GM19372 (cell line): Measurements from ENCODE around the gene VANGL1.

Source experiments
- ATAC-seq: cut with Tn5 transposase; IDR thresholded peaks from one replicate; pipeline ENCODE4 v1.9.1; 2021; ENCODE audit warnings: mild to moderate bottlenecking, low read depth, moderate library complexity; ENCODE audit not compliant: unreplicated experiment

The VANGL1 gene

DNA sequence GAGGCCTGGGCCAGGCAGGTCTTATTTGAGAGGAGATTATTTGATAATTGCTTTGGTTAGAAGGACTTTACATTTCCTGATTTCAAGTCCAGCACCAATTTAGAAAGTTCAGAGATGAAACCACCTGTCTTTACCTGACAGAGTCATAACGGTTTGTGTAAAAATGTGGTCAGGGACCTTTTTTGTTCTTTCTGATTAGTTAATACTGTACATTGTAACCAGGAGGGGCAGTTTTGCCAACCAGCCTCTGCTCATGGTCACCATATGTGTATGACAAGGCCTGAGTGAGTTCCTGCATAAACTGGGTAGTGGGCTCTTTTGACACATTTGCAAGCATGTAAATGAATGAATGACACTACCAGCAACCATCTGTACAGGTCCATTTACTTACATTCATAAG is 55.8 kb downstream of the VANGL1 start:
- no peak for ATAC-seq

DNA sequence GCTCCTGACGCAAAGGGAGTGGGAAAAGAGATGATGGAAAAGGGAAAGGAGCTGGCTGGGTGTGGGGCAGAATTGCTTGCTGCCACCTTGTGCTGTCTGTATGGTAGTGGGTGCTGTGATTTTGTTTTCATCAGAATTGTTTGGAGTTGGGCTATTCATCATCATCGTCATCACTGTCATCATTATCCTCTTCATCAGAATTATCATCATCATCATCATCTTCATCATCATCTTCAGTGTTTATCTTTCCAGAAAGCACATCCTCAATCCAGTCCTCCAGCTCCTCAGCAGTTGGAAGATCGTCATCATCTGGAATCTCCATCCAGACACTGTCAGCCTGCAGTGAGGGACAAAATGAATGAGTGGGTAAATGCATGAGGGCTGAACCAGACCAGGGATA is 59.3 kb downstream of the VANGL1 start:
- no peak for ATAC-seq

DNA sequence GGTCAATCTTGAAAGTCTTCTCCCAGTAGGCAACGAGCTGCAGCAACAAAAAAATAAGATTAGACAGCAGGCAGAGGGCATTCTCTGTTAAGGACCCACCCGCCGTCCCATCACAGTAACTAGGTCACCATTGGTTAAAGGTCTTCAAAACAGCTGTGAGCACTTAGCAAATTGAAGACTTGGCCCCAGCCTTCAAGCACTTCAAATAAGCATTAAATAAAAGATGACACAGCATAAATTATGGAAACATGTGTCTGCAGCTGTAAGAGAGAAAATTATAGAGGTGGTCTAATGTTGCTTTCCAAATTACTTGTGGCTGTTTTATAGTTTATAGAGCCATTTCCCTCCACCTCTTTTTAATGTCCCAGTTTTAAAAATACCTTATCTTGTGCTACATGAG is 61.2 kb downstream of the VANGL1 start:
- ATAC-seq, result no peak

DNA sequence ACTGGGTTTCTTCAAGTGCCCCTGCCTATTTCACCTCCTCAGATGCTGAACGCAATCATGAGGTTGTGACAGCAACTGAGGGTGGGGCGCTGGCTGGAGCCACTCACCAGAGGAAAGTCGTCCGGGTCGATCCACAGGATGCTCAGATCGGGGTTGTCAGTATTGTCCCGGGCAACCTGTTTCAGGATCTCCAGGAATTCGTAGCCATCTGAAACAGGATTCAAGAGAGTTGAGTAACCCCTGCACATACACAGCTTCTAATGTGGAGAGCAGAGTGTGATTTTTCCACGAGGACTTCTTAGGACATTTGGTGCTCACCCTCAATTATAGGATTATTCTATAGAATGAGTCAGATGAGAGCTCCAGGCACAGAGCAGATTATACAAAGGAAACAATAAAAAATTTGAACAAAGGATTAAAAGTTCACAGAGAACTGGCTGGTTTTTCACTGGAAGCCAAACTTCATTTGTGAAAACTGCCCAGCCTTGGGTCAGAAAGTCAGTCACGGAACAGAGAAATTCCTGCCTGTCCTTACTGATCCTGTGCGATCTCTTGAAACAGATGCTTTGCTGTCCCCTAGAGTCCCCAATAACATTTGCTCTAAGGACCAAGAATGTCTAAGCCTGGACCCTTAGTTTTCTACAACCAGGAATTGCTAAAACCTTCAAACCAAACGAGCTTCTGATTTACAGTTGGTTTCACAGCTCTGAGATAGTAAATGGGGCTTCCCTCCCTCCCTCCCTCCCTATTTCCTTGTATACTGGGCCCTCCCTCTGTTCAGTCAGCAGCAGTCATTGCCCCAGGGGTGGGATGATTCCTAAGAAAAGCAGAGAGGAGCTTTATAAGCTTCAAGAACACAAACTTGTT is 63.5 kb downstream of the VANGL1 start:
- ATAC-seq, result no peak

DNA sequence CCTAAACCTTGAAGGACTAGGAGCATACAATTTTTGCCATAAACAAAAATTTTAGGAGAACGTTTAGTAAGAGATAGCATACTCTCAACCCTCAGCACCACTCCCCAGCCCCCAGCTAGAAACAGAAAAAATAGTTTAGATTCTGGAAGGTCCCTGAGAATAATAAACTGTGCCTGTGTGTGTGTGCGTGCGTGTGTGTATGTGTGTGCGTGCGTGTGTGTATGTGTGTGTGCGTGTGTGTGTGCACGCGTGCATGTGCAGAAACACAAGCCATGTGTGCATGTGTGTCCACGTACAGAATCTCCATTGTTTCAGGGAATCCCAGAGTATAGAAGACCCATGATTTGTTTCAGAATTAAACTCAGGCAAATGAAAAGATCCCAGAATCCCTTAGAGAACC is 64.2 kb downstream of the VANGL1 start:
- no peak for ATAC-seq

- no peak for ATAC-seq
Observed at GRCh38 chr1:115706587-115707425, 65.0 kb downstream of the VANGL1 start.

DNA sequence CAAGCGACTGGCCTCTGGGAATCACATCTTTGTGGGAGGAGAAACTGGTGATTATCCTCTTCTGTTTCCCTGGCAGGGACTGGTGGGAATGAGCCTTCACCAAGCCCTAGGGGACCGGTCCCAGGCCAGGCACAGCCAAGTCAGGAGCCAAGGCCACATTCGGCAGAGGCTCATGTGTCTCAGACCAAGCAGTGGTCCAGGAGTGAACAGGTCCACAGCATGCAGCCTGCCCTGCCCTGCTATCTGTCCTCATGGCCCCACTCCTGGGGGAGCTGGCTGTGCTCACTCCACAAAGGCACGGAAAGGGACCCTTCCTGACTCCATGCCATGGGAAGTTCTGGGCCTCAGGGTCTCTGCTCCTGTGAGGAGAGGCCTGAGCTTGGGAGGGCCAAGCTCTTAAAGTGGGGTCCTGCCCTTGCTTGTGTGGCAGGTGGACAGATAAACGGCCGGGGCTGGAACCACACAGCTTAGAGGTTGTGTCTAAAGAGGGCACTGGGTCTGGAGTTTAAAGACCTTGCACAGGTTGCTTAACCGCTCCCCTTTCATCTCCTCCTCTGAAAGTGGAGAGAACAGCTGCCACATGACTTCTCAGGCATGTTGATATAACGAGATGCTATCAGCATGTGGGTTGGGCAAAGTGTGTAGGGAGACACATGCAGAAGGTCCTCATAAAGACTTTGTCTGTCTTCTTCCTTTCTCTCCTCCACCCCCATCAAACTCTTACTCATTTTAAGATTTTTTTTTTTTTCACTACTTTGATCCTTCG is 69.3 kb downstream of the VANGL1 start:
- ATAC-seq, result no peak

DNA sequence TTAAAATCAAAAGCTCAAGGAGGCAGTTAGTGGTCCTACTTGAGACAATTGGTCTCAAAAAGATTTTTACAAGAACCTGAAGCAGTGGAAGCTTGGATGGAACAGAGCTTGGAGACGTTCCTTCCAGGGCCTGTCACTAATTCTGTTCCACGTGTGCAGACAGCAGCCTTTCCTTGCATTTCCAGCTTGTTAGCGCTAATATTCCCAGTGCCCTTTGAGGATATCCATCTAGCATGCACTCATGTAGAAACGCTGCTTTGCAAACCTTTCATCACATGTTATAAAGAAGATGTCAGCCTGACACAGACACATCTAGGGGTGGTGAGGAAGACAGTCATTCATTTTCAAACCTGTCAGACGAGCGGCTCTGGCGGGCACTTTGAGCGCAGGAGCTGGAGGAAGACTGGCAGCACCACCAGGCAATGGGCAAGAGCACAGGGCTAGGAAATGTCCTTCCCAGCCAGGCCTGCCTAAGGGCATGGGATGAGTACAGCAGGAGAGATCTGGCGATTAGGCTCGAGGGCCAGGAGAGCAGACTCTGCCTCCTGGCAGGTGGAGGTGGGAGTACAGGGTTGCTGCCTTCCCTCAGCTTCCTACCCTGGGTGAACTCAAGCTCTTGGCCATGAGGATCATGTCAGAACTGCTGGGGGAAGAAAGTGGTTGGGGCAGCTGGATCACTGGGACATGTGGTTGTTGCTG is 71.3 kb downstream of the VANGL1 start:
- no peak for ATAC-seq

GRCh38 chr1:115713906-115714305 is 72.1 kb downstream of the VANGL1 start:
- ATAC-seq, result no peak

DNA sequence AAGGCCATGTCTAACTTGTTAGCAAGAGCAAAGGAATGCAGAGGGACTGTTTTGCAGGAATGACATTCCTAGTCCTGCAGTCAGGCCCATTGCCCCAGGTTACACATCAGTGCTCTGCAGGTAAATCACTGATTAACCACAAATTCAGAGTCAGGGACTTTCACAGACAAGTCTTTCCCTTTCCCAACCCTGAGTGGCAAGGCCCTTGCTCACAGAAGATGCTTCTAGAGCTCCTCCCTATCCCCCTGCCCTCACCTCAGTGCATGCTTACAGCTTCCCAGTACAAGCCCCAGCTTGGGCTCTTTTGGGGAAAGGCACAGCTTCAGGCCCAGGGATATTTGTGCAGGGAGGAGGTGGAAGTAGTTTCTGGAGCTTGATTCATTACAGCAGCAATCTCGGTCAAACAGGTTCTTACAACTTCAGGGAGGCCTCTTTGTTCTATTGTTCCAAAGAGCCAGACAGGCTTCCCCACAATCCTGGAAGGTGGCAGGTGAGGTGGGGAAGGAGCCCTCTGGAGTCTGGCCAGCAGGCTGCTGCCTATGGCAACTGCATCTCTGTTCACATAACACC is 72.9 kb downstream of the VANGL1 start:
- no peak for ATAC-seq

DNA sequence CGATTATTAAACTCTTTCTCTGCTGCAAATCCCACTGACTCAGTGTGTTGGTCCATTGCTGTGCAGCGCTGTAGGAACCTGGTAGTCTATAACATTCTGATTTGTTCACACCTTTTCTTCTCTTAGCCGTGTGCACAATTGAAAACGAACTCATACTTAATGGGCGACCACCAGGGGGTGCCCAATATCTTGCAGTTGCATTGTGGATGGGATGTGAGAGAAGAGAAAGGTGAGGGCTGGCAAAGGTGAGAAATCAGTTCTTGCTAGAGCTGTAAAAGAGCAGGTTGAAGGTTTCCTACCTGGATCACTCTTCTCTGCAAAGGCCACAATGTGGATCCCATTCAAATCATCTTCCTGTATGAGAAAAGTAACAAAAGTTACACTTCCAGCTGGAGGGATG is 75.8 kb downstream of the VANGL1 start:
- ATAC-seq, result no peak

DNA sequence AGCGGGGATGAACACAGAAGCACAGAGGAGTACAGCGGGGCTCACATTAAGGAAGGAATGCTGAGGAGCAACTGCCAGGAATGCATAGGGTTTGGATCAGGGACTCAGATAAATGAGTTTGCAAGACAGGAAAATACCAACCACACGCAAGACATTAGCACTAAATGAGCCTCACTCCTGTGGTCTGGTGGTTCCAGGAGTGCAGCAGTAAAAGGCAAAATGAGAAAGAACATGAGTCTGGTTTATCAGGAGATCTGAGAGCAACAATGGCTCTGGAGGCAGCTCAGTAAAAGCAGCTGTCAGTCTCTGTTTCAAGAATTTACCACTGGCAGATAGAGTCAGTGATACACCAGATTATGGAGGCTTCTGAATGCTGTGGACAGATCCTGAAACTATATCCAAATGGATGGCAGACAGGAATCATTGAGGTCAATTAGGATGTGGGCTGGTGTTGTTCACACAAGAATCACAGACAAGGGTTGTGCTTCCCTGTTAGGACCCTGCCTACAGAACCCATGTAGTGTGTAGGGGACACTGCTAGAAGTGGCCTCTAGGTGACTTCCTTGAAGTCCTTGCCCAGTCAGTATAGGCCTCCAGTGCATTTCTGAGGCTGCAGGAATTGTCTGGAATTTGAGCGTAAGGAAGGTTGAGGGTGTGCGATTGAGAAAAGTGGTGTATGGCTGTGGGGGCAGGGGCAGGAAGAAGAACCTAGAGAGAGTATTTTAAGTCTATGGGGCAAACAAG is 76.4 kb downstream of the VANGL1 start:
- ATAC-seq, result no peak

DNA sequence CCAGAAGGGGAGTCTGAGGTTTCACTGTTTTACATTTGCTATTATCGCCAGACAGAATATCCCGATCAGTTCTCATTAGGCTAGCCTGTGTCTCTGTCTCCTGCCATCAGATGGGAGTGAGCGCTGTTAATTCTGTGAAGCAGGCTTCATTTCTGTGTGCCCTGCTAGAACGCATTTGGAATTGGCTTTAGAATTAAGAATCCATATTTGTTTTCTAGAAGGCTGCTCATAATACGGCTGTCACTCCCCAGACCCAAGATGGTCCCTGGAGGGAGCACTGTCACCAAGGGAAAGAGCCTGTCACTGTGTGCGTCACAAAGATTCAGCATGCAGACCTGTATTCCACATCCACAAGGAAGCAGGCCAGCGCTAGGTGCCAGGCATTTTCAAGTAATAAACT is 77.5 kb downstream of the VANGL1 start:
- ATAC-seq, result no peak

GRCh38 chr1:115722221-115722620 is 80.5 kb downstream of the VANGL1 start:
- no peak for ATAC-seq

GRCh38 chr1:115723756-115724155 is 82.0 kb downstream of the VANGL1 start:
- ATAC-seq, result no peak

DNA sequence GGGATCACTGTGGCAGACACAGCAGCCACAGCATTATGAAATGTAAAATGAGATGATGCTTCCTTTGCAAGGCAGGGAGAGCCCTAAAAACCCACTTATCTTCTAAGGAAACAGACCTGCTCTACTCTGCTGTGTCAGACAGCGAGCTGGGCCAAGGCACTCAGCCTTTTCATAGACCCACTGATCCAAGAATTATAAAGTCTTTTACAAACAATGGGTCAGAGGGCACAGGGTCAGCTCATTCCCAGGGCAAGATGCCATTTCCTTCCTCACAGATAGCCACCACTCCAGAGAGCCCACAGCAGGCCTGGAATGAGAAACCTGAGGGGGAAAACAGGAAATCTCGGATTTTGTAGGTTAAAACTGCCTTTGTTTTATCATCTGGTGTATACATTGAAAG is 83.8 kb downstream of the VANGL1 start:
- ATAC-seq, result no peak

DNA sequence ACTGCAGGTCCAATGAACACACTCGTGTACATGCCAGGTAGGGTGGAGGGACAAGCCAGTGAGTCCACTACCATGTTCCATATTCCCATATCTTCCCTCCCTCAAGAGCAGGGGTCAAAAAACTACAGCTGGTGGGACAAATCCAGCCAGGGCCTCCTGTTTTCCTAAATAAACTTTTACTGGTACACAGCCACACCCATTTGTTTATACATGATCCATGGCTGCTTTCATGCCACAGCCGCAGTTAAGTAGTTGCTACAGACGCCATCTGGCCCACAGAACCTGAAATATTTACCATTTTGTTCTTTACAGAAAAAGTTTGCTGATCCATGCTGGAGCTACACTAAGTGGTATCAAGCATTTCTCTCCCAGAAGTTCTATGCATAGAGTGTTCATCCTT is 84.4 kb downstream of the VANGL1 start:
- ATAC-seq, result no peak

GRCh38 chr1:115726570-115726969 is 84.8 kb downstream of the VANGL1 start:
- no peak for ATAC-seq

GRCh38 chr1:115727706-115728249 is 86.0 kb downstream of the VANGL1 start:
- ATAC-seq, result no peak
